ENCODE results near the gene ITGAE. TPM values are rescaled to one million over a fixed set of nuclear protein-coding genes. Genes with fewer than 3 reads are reported as not detected.

ITGAE gene
- total and polyA plus RNA-seq, 7 experiments from 2014 or later: 16.3 to 44.9 (median 23.6) TPM

- H3K9me3 ChIP-seq (ENCODE audit: control insufficient read depth in 2 of 3, low read length in 3 of 3): no peaks in the 10 kb centered on the region
- H3K36me3 ChIP-seq (ENCODE audit: control insufficient read depth in 2 of 3, insufficient read depth in 3 of 3, low read length in 3 of 3): peaks cover 0 to 16% (median 0%) of the 10 kb centered on the region in 3 experiments
- intact Hi-C loops (cut with micrococcal nuclease): loop anchor here in 1 of 2 donors (1.0 kb wide), 1 partner anchor 28 kb away; the partner anchor contains the start of gene HASPIN
- no peaks in the 10 kb centered on the region for H3K27me3 ChIP-seq (ENCODE audit: control insufficient read depth in 2 of 2, insufficient read depth in 2 of 2, low read length in 2 of 2)
- peak; percentile 3 for ATAC-seq
- H3K36me3 Mint-ChIP-seq: peaks cover 0 to 13% (median 0%) of the 10 kb centered on the region in 5 donors
- H3K4me1 ChIP-seq (ENCODE audit: control insufficient read depth in 2 of 2, insufficient read depth in 2 of 2, low read length in 2 of 2): peaks cover 3 to 9% of the 10 kb centered on the region in 2 donors
- peak overlapping the region; percentile 61 for H3K27ac ChIP-seq (ENCODE audit: low read depth, low read length)
- H3K4me3 Mint-ChIP-seq: peak overlapping the region; percentile 82 to 98 (median 88)
- H3K9me3 Mint-ChIP-seq: peaks cover 0 to 2% (median 0%) of the 10 kb centered on the region in 11 donors
- CTCF ChIA-PET: interaction anchor here (0.6 to 1.3 kb wide), 5 partner anchors 12 to 1040 kb away, joined by 3 to 4 read pairs (median 3); partner anchors contain the start of gene HASPIN
- H3K27ac Mint-ChIP-seq: peak overlapping the region in 8 of 9 donors; percentile 51 to 81 (median 67)
- no peaks in the 10 kb centered on the region for H3K27me3 Mint-ChIP-seq
- DNase-seq: no peak
- POLR2A ChIA-PET: interaction anchor here (1.0 to 2.5 kb wide), 4 partner anchors 13 to 29 kb away, joined by 3 to 25 read pairs (median 4); no protein-coding TSS in a partner anchor
- H3K4me1 Mint-ChIP-seq: peaks cover 5 to 39% (median 16%) of the 10 kb centered on the region in 7 donors
- peak overlapping the region; percentile 82 for H3K4me3 ChIP-seq (ENCODE audit: low read length)
These were observed 105.8 kb downstream of the ITGAE start for GRCh38 chr17:3695129-3695722.

GRCh38 chr17:3693829-3694231, 107.2 kb downstream of the ITGAE start:
- ATAC-seq (peak; percentile 49), DNase-seq (no peak)
- Histone ChIP-seq H3K27me3 (ENCODE audit: control insufficient read depth in 2 of 2, insufficient read depth in 2 of 2, low read length in 2 of 2) (no peaks in the 10 kb centered on the region), H3K4me1 (ENCODE audit: control insufficient read depth in 2 of 2, insufficient read depth in 2 of 2, low read length in 2 of 2) (peaks cover 3 to 9% of the 10 kb centered on the region in 2 donors), H3K36me3 (ENCODE audit: control insufficient read depth in 2 of 3, insufficient read depth in 3 of 3, low read length in 3 of 3) (peaks cover 0 to 26% (median 0%) of the 10 kb centered on the region in 3 experiments), H3K4me3 (ENCODE audit: low read length) (no peak overlapping the region), H3K27ac (ENCODE audit: low read depth, low read length) (no peak overlapping the region), H3K9me3 (ENCODE audit: control insufficient read depth in 2 of 3, low read length in 3 of 3) (no peaks in the 10 kb centered on the region)
- H3K4me1 Mint-ChIP-seq: peaks cover 5 to 39% (median 16%) of the 10 kb centered on the region in 7 donors
- peaks cover 0 to 2% (median 0%) of the 10 kb centered on the region in 11 donors for H3K9me3 Mint-ChIP-seq
- POLR2A ChIA-PET: interaction anchor here (0.6 to 1.3 kb wide), 2 partner anchors 10 to 17 kb away, joined by 3 read pairs; no protein-coding TSS in a partner anchor
- CTCF ChIA-PET: interaction anchor here (1.1 kb wide), 1 partner anchor 9 kb away, joined by 3 read pairs; no protein-coding TSS in a partner anchor
- peak overlapping the region in 9 of 10 donors; percentile 68 to 98 (median 87) for H3K4me3 Mint-ChIP-seq
- peaks cover 0 to 17% (median 3%) of the 10 kb centered on the region in 5 donors for H3K36me3 Mint-ChIP-seq
- intact Hi-C loops (cut with micrococcal nuclease): no loop called here
- no peaks in the 10 kb centered on the region for H3K27me3 Mint-ChIP-seq
- H3K27ac Mint-ChIP-seq: peak overlapping the region in 8 of 9 donors; percentile 7 to 87 (median 54)

GRCh38 chr17:3693141-3693540, 107.8 kb downstream of the ITGAE start:
- POLR2A ChIA-PET: interaction anchor here (0.6 to 1.3 kb wide), 3 partner anchors 18 to 117 kb away, joined by 3 to 4 read pairs (median 3); no protein-coding TSS in a partner anchor
- H3K4me3 Mint-ChIP-seq: peak overlapping the region in 4 of 10 donors; percentile 23 to 54 (median 34)
- H3K4me1 ChIP-seq (ENCODE audit: control insufficient read depth in 2 of 2, insufficient read depth in 2 of 2, low read length in 2 of 2): peaks cover 3 to 9% of the 10 kb centered on the region in 2 donors

GRCh38 chr17:3692346-3692745, 108.6 kb downstream of the ITGAE start:
- POLR2A ChIA-PET: interaction anchor here (0.6 to 0.7 kb wide), 2 partner anchors 19 to 118 kb away, joined by 3 to 4 read pairs; no protein-coding TSS in a partner anchor
- Mint-ChIP-seq H3K27ac (peak overlapping the region in 2 of 9 donors; percentile 2 to 45), H3K9me3 (no peaks in the 10 kb centered on the region), H3K4me3 (no peak overlapping the region), H3K36me3 (peaks cover 0 to 16% (median 3%) of the 10 kb centered on the region in 5 donors), H3K27me3 (no peaks in the 10 kb centered on the region), H3K4me1 (peaks cover 5 to 39% (median 16%) of the 10 kb centered on the region in 7 donors)
- no peaks in the 10 kb centered on the region for H3K9me3 ChIP-seq (ENCODE audit: control insufficient read depth in 2 of 3, low read length in 3 of 3)
- ATAC-seq (no peak), DNase-seq (no peak)
- intact Hi-C loops (cut with micrococcal nuclease): no loop called here
- CTCF ChIA-PET: no interaction called here
- H3K4me3 ChIP-seq (ENCODE audit: low read length): no peak overlapping the region
- H3K27ac ChIP-seq (ENCODE audit: low read depth, low read length): no peak overlapping the region
- H3K36me3 ChIP-seq (ENCODE audit: control insufficient read depth in 2 of 3, insufficient read depth in 3 of 3, low read length in 3 of 3): peaks cover 0 to 26% (median 0%) of the 10 kb centered on the region in 3 experiments
- H3K4me1 ChIP-seq (ENCODE audit: control insufficient read depth in 2 of 2, insufficient read depth in 2 of 2, low read length in 2 of 2): peaks cover 3 to 9% of the 10 kb centered on the region in 2 donors
- no peaks in the 10 kb centered on the region for H3K27me3 ChIP-seq (ENCODE audit: control insufficient read depth in 2 of 2, insufficient read depth in 2 of 2, low read length in 2 of 2)

More at GRCh38 chr17:3693141-3693540, 107.8 kb downstream of the ITGAE start:
- H3K27me3 ChIP-seq (ENCODE audit: control insufficient read depth in 2 of 2, insufficient read depth in 2 of 2, low read length in 2 of 2): no peaks in the 10 kb centered on the region
- H3K4me1 Mint-ChIP-seq: peaks cover 5 to 39% (median 16%) of the 10 kb centered on the region in 7 donors
- no peak overlapping the region for H3K4me3 ChIP-seq (ENCODE audit: low read length)
- DNase-seq: no peak
- H3K27ac Mint-ChIP-seq: peak overlapping the region in 7 of 9 donors; percentile 7 to 65 (median 45)
- intact Hi-C loops (cut with micrococcal nuclease): no loop called here
- ATAC-seq: no peak
- no peak overlapping the region for H3K27ac ChIP-seq (ENCODE audit: low read depth, low read length)
- H3K36me3 ChIP-seq (ENCODE audit: control insufficient read depth in 2 of 3, insufficient read depth in 3 of 3, low read length in 3 of 3): peaks cover 0 to 26% (median 0%) of the 10 kb centered on the region in 3 experiments
- peaks cover 0 to 18% (median 3%) of the 10 kb centered on the region in 5 donors for H3K36me3 Mint-ChIP-seq
- H3K27me3 Mint-ChIP-seq: no peaks in the 10 kb centered on the region
- no peaks in the 10 kb centered on the region for H3K9me3 ChIP-seq (ENCODE audit: control insufficient read depth in 2 of 3, low read length in 3 of 3)
- CTCF ChIA-PET: interaction anchor here (1.1 kb wide), 1 partner anchor 8 kb away, joined by 3 read pairs; no protein-coding TSS in a partner anchor
- peaks cover 0 to 2% (median 0%) of the 10 kb centered on the region in 11 donors for H3K9me3 Mint-ChIP-seq

- H3K27ac ChIP-seq (ENCODE audit: low read depth, low read length): no peak overlapping the region
- Mint-ChIP-seq H3K27ac (no peak overlapping the region), H3K9me3 (no peaks in the 10 kb centered on the region), H3K27me3 (no peaks in the 10 kb centered on the region), H3K4me3 (no peak overlapping the region), H3K36me3 (peaks cover 0 to 16% (median 3%) of the 10 kb centered on the region in 5 donors), H3K4me1 (peaks cover 5 to 37% (median 16%) of the 10 kb centered on the region in 7 donors)
- intact Hi-C loops (cut with micrococcal nuclease): no loop called here
- H3K36me3 ChIP-seq (ENCODE audit: control insufficient read depth in 2 of 3, insufficient read depth in 3 of 3, low read length in 3 of 3): peaks cover 0 to 26% (median 0%) of the 10 kb centered on the region in 3 experiments
- peaks cover 3 to 9% of the 10 kb centered on the region in 2 donors for H3K4me1 ChIP-seq (ENCODE audit: control insufficient read depth in 2 of 2, insufficient read depth in 2 of 2, low read length in 2 of 2)
- no peak for DNase-seq
- H3K9me3 ChIP-seq (ENCODE audit: control insufficient read depth in 2 of 3, low read length in 3 of 3): no peaks in the 10 kb centered on the region
- no peak for ATAC-seq
- no peak overlapping the region for H3K4me3 ChIP-seq (ENCODE audit: low read length)
- ChIA-PET CTCF (no interaction called here), POLR2A (no interaction called here)
- no peaks in the 10 kb centered on the region for H3K27me3 ChIP-seq (ENCODE audit: control insufficient read depth in 2 of 2, insufficient read depth in 2 of 2, low read length in 2 of 2)
These were observed 109.3 kb downstream of the ITGAE start for GRCh38 chr17:3691617-3692067.

GRCh38 chr17:3690094-3690715, 110.8 kb downstream of the ITGAE start:
- DNase-seq (no peak), ATAC-seq (no peak)
- no peak overlapping the region for H3K4me3 Mint-ChIP-seq
- intact Hi-C loops (cut with micrococcal nuclease): no loop called here
- H3K4me3 ChIP-seq (ENCODE audit: low read length): no peak overlapping the region
- peaks cover 5 to 33% (median 16%) of the 10 kb centered on the region in 7 donors for H3K4me1 Mint-ChIP-seq
- H3K27ac ChIP-seq (ENCODE audit: low read depth, low read length): no peak overlapping the region
- ChIA-PET CTCF (no interaction called here), POLR2A (no interaction called here)
- peaks cover 3 to 7% of the 10 kb centered on the region in 2 donors for H3K4me1 ChIP-seq (ENCODE audit: control insufficient read depth in 2 of 2, insufficient read depth in 2 of 2, low read length in 2 of 2)
- peaks cover 0 to 26% (median 0%) of the 10 kb centered on the region in 3 experiments for H3K36me3 ChIP-seq (ENCODE audit: control insufficient read depth in 2 of 3, insufficient read depth in 3 of 3, low read length in 3 of 3)
- no peaks in the 10 kb centered on the region for H3K27me3 Mint-ChIP-seq
- no peak overlapping the region for H3K27ac Mint-ChIP-seq
- H3K9me3 Mint-ChIP-seq: no peaks in the 10 kb centered on the region
- H3K27me3 ChIP-seq (ENCODE audit: control insufficient read depth in 2 of 2, insufficient read depth in 2 of 2, low read length in 2 of 2): no peaks in the 10 kb centered on the region
- H3K9me3 ChIP-seq (ENCODE audit: control insufficient read depth in 2 of 3, low read length in 3 of 3): no peaks in the 10 kb centered on the region
- H3K36me3 Mint-ChIP-seq: peaks cover 0 to 15% (median 3%) of the 10 kb centered on the region in 5 donors

All from naive thymus-derived CD4-positive, alpha-beta T cell (primary cell).